Keratinocyte (primary cell): ENCODE data around the gene DLX4. TPM values are rescaled to one million over a fixed set of nuclear protein-coding genes. Genes with fewer than 3 reads are reported as not detected.

Experiments
- DNase-seq: peaks from one replicate; pipeline ENCODE4 v3.0.0-alpha.2; 2011; ENCODE audit warnings: low read depth, missing footprints, low spot score
- FAIRE-seq: peaks from 2 replicates; lab custom pipeline; 2011; peaks lifted over from hg19 to GRCh38; lab: Jason Lieb, UNC
- H2AFZ ChIP-seq: 2 replicates; pipeline ENCODE4 v1.6.0; 2012; ENCODE audit warnings: low read length, control low read depth, inconsistent platforms; ENCODE audit not compliant: control insufficient read depth
- H3K27ac ChIP-seq: 2 replicates; pipeline ENCODE4 v1.5.1; 2011; ENCODE audit warnings: low read length; ENCODE audit not compliant: control insufficient read depth, insufficient read depth
- H3K27me3 ChIP-seq: 3 replicates; pipeline ENCODE4 v1.6.0; 2011; ENCODE audit warnings: low read length; ENCODE audit not compliant: control insufficient read depth, insufficient read depth; ENCODE audit errors: extremely low read depth
- H3K36me3 ChIP-seq, 2 experiments: 2 replicates in 1 of 2; 3 replicates in 1 of 2; pipeline ENCODE4 v1.5.1; 2011; ENCODE audit warnings: low read length in 2 of 2, mild to moderate bottlenecking in 1 of 2; ENCODE audit not compliant: control insufficient read depth in 2 of 2, insufficient read depth in 2 of 2; ENCODE audit errors: extremely low read depth in 1 of 2
- H3K4me1 ChIP-seq: 3 replicates; pipeline ENCODE4 v1.5.1; 2011; ENCODE audit warnings: low read length; ENCODE audit not compliant: control insufficient read depth, insufficient read depth; ENCODE audit errors: extremely low read depth
- H3K4me2 ChIP-seq: 3 replicates; pipeline ENCODE4 v1.6.0; 2011; ENCODE audit warnings: low read depth, low read length; ENCODE audit not compliant: control insufficient read depth, insufficient read depth; ENCODE audit errors: extremely low read depth
- H3K4me3 ChIP-seq, 3 experiments: fragments of 200-600 bp in 1 of 3; sonication (generic) in 1 of 3; 2 replicates in 2 of 3; 3 replicates in 1 of 3; pipeline ENCODE4 v1.5.1; 2011 to 2016; ENCODE audit warnings: low read length in 3 of 3, mild to moderate bottlenecking in 3 of 3, control low read depth in 2 of 3, inconsistent platforms in 1 of 3, low read depth in 1 of 3, mixed read lengths in 1 of 3, mixed run types in 1 of 3, moderate library complexity in 1 of 3; ENCODE audit not compliant: control insufficient read depth in 2 of 3, insufficient read depth in 2 of 3; ENCODE audit errors: extremely low read depth in 1 of 3
- H3K79me2 ChIP-seq: 2 replicates; pipeline ENCODE4 v1.6.0; 2012; ENCODE audit warnings: low read length; ENCODE audit not compliant: control insufficient read depth, insufficient read depth
- H3K9ac ChIP-seq: 3 replicates; pipeline ENCODE4 v1.6.0; 2011; ENCODE audit warnings: low read length; ENCODE audit not compliant: control insufficient read depth, insufficient read depth; ENCODE audit errors: extremely low read depth
- H3K9me1 ChIP-seq: 3 replicates; pipeline ENCODE4 v1.6.0; 2011; ENCODE audit warnings: low read length; ENCODE audit not compliant: control insufficient read depth, insufficient read depth; ENCODE audit errors: extremely low read depth
- H3K9me3 ChIP-seq: 2 replicates; pipeline ENCODE4 v1.5.1; 2012; ENCODE audit warnings: low read depth, low read length; ENCODE audit not compliant: control insufficient read depth
- H4K20me1 ChIP-seq: 3 replicates; pipeline ENCODE4 v1.6.0; 2011; ENCODE audit warnings: low read length; ENCODE audit not compliant: control insufficient read depth, insufficient read depth; ENCODE audit errors: extremely low read depth
- EZH2 ChIP-seq: IDR thresholded peaks from one replicate; pipeline ENCODE4 v1.6.1; 2012; ENCODE audit warnings: inconsistent platforms, mild to moderate bottlenecking, low read length, moderate library complexity
- dilution Hi-C: fragments of 300-500 bp; cut with MboI; formaldehyde crosslinking; loops from one replicate; pipeline ENCODE4 v1.7.0; 2020; ENCODE audit warnings: low sequenced_read_pairs; ENCODE audit not compliant: extremely low pct_ligation_motif_present
- polyA plus RNA-seq, 5 experiments: library from polyadenylated mRNA; depleted of rRNA in 3 of 5; stranded (reverse) in 3 of 5; stranded (forward) in 1 of 5; unstranded in 1 of 5; fragments of >200 nt; gene quantifications; 1 replicate in 1 of 5; 2 replicates in 3 of 5; 3 replicates in 1 of 5; pipeline versions ENCODE4 v1.2.1 to v1.2.3, GENCODE V29; 2011 to 2012; ENCODE audit warnings: missing spikeins in 2 of 5, low read depth in 1 of 5, low replicate concordance in 1 of 5
- TF ChIP-seq, protein P1 (sequence below), 3 experiments: IDR thresholded peaks in 1 of 3; conservative IDR thresholded peaks in 1 of 3; optimal IDR thresholded peaks in 1 of 3; 2 replicates in 2 of 3; 3 replicates in 1 of 3; pipeline versions ENCODE3 to v1.5.1; 2011; ENCODE audit warnings: low read length in 3 of 3, mild to moderate bottlenecking in 3 of 3, moderate library complexity in 2 of 3, control low read depth in 1 of 3, inconsistent platforms in 1 of 3; ENCODE audit not compliant: insufficient read depth in 2 of 3; ENCODE audit errors: extremely low read depth in 1 of 3

Gene DLX4
- polyA plus RNA-seq, 1 donor (not counting 4 experiments of a cell fraction or from before 2014, with no cell fraction given): 0.18 TPM

DNA sequence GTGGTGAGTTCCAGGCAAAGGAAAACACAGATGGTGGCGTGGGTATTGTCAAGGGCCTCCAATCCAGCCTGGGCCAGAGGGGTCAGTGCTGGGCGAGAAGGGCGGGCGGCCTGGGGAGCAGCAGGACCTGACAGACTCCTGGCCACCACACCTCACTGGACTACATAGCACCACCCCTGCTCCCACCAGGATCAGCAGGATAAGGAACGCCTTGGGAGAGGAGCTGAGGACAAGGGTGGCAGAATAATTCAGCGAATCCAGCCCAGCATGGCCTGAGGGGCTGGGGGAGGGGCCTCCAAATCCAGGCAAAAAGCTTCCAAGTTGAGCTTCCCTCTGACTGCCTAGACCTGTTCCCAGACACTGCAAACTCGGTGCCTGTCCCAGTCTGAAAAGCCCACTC is 6.5 kb downstream of the DLX4 start:
- H3K27ac ChIP-seq: no peak overlapping the region
- dilution Hi-C loops: no loop called here
- TF ChIP-seq, protein P1, sequence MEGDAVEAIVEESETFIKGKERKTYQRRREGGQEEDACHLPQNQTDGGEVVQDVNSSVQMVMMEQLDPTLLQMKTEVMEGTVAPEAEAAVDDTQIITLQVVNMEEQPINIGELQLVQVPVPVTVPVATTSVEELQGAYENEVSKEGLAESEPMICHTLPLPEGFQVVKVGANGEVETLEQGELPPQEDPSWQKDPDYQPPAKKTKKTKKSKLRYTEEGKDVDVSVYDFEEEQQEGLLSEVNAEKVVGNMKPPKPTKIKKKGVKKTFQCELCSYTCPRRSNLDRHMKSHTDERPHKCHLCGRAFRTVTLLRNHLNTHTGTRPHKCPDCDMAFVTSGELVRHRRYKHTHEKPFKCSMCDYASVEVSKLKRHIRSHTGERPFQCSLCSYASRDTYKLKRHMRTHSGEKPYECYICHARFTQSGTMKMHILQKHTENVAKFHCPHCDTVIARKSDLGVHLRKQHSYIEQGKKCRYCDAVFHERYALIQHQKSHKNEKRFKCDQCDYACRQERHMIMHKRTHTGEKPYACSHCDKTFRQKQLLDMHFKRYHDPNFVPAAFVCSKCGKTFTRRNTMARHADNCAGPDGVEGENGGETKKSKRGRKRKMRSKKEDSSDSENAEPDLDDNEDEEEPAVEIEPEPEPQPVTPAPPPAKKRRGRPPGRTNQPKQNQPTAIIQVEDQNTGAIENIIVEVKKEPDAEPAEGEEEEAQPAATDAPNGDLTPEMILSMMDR (optimal IDR thresholded peaks at IDR 0.05 in 1 of 3, IDR thresholded peaks at IDR 0.05 in 1 of 3, conservative IDR thresholded peaks at IDR 0.05 in 1 of 3; ENCODE audit: extremely low read depth in 1 of 3, insufficient read depth in 2 of 3, low read length in 3 of 3): no peak
- no peak for TF ChIP-seq EZH2
- H3K27me3 ChIP-seq: peaks cover 38% of the 10 kb centered on the region
- FAIRE-seq: no peak
- no peaks in the 10 kb centered on the region for H3K79me2 ChIP-seq
- H3K9me3 ChIP-seq: no peaks in the 10 kb centered on the region
- no peaks in the 10 kb centered on the region for H3K36me3 ChIP-seq
- no peak overlapping the region for H3K9ac ChIP-seq
- H3K4me2 ChIP-seq: no peak overlapping the region
- no peak overlapping the region for H2AFZ ChIP-seq
- DNase-seq: no peak
- no peak overlapping the region for H3K4me3 ChIP-seq
- peaks cover 51% of the 10 kb centered on the region for H3K4me1 ChIP-seq
- H4K20me1 ChIP-seq: no peaks in the 10 kb centered on the region
- peaks cover 2% of the 10 kb centered on the region for H3K9me1 ChIP-seq

DNA sequence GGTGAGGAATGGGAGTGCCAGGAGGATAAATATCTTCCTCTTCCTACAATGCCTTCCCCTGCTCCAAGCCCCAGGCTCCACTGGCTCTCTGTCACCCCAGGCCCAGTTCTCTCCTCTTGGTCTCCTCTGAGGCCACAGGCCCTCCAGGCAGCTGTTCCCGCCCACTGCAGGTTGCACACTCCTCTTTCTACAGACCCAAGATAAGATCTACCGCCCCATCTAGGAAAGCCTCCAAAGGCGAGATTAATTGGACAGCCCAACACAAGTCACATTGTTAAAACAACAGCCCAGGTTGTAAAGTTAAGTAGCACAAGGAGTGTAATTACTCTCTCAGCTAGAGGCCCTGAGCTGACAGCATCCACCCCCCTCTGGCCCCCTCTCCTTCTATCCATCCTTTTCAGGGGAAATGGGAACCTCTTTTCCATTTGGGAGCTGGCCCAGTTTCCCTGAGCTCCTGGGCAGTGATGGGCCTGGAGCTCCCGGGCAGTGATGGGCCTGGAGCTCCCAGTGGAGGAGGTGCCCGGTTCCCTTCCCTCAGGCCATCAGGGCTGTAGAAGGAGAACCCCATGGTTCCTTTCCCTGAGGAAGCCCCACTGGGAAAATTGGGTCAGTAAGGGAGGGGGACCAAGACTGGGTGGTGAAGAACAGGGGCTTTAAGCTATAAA is 7.3 kb downstream of the DLX4 start:
- Histone ChIP-seq H3K4me2 (no peak overlapping the region), H3K9me1 (peaks cover 2% of the 10 kb centered on the region), H3K9ac (no peak overlapping the region), H3K79me2 (no peaks in the 10 kb centered on the region), H4K20me1 (no peaks in the 10 kb centered on the region), H3K27me3 (peaks cover 31% of the 10 kb centered on the region), H3K36me3 (no peaks in the 10 kb centered on the region), H3K27ac (no peak overlapping the region), H3K4me3 (no peak overlapping the region), H3K4me1 (peaks cover 59% of the 10 kb centered on the region), H3K9me3 (no peaks in the 10 kb centered on the region), H2AFZ (no peak overlapping the region)
- peak; percentile 36 for FAIRE-seq
- no peak for DNase-seq
- dilution Hi-C loops: no loop called here
- TF ChIP-seq, protein P1 (optimal IDR thresholded peaks at IDR 0.05 in 1 of 3, IDR thresholded peaks at IDR 0.05 in 1 of 3, conservative IDR thresholded peaks at IDR 0.05 in 1 of 3; ENCODE audit: extremely low read depth in 1 of 3, insufficient read depth in 2 of 3, low read length in 3 of 3): no peak
- no peak for TF ChIP-seq EZH2
